Measurements from ENCODE around the gene IFT25. TPM values are rescaled to one million over a fixed set of nuclear protein-coding genes. Genes with fewer than 3 reads are reported as not detected.

IFT25 gene
- total RNA-seq, 2 donors from 2014 or later: 23.8 to 24.5 TPM

- no peak for TF ChIP-seq CTCF (IDR thresholded peaks at IDR 0.05)
- Histone ChIP-seq H3K27me3 (replicated peaks; ENCODE audit: insufficient read depth) (no peaks in the 10 kb centered on the region), H3K27ac (peak overlapping the region; percentile 76 to 83), H3K9me3 (no peaks in the 10 kb centered on the region), H3K4me3 (peak overlapping the region; percentile 96), H3K4me1 (ENCODE audit: control insufficient read depth in 1 of 2, low read depth in 2 of 2) (peaks cover 15 to 46% of the 10 kb centered on the region in 2 donors), H3K36me3 (peaks cover 7% of the 10 kb centered on the region)
- ATAC-seq (ENCODE audit: insufficient number of reproducible peaks, low FRiP score, low read depth) (no peak), DNase-seq (ENCODE audit: low spot score) (no peak)
Observed at GRCh38 chr1:53947172-53947907, 1.8 kb upstream of the IFT25 start.

GRCh38 chr1:53946252-53947171 is 1.0 kb upstream of the IFT25 start, which contains the start of gene LRRC42:
TSS of gene LRRC42 (plus strand) at chr1:53946350. CDS start at chr1:53952000, 5,650 bp downstream.
- peaks cover 15 to 46% of the 10 kb centered on the region in 2 donors for H3K4me1 ChIP-seq (ENCODE audit: control insufficient read depth in 1 of 2, low read depth in 2 of 2)
- H3K27ac ChIP-seq: peak within 1 kb of the TSS; percentile 83 to 88
- peak; percentile 84 for ATAC-seq (ENCODE audit: insufficient number of reproducible peaks, low FRiP score, low read depth)
- no peaks in the 10 kb centered on the region for H3K9me3 ChIP-seq
- no peak for TF ChIP-seq CTCF (IDR thresholded peaks at IDR 0.05)
- H3K36me3 ChIP-seq: no peaks in the 10 kb centered on the region
- H3K27me3 ChIP-seq (replicated peaks; ENCODE audit: insufficient read depth): no peaks in the 10 kb centered on the region
- peak; percentile 19 for DNase-seq (ENCODE audit: low spot score)
- peak within 1 kb of the TSS; percentile 96 for H3K4me3 ChIP-seq

- no peak for TF ChIP-seq CTCF (IDR thresholded peaks at IDR 0.05)
- Histone ChIP-seq H3K27ac (peak overlapping the region; percentile 83 to 88), H3K36me3 (no peaks in the 10 kb centered on the region), H3K4me3 (peak overlapping the region; percentile 96), H3K9me3 (no peaks in the 10 kb centered on the region), H3K4me1 (ENCODE audit: control insufficient read depth in 1 of 2, low read depth in 2 of 2) (peaks cover 15 to 48% of the 10 kb centered on the region in 2 donors), H3K27me3 (replicated peaks; ENCODE audit: insufficient read depth) (no peaks in the 10 kb centered on the region)
- no peak for DNase-seq (ENCODE audit: low spot score)
- no peak for ATAC-seq (ENCODE audit: insufficient number of reproducible peaks, low FRiP score, low read depth)
Observed at GRCh38 chr1:53945183-53945432, 391 bp downstream of the IFT25 start.

- H3K4me1 ChIP-seq (ENCODE audit: control insufficient read depth in 1 of 2, low read depth in 2 of 2): peaks cover 15 to 46% of the 10 kb centered on the region in 2 donors
Observed at GRCh38 chr1:53944469-53945182, 873 bp downstream of the IFT25 start.

More at GRCh38 chr1:53944469-53945182, 873 bp downstream of the IFT25 start:
- no peak for TF ChIP-seq CTCF (IDR thresholded peaks at IDR 0.05)
- Histone ChIP-seq H3K9me3 (no peaks in the 10 kb centered on the region), H3K27me3 (replicated peaks; ENCODE audit: insufficient read depth) (no peaks in the 10 kb centered on the region), H3K36me3 (no peaks in the 10 kb centered on the region), H3K27ac (peak overlapping the region; percentile 83 to 88), H3K4me3 (peak overlapping the region; percentile 96)
- ATAC-seq (ENCODE audit: insufficient number of reproducible peaks, low FRiP score, low read depth) (no peak), DNase-seq (ENCODE audit: low spot score) (no peak)

Measured in thoracic aorta (tissue), 2 donors.